Tibial nerve (tissue), 4 donors: Measurements from ENCODE around the gene ANKRD34C. TPM values are rescaled to one million over a fixed set of nuclear protein-coding genes. Genes with fewer than 3 reads are reported as not detected.

Experiments used
- DNase-seq, 2 donors: peaks; one replicate each; pipeline ENCODE4 v3.0.0-alpha.2; 2019; ENCODE audit warnings: low spot score in 2 of 2
- H3K27ac ChIP-seq, 4 donors: fragments of 200-600 bp; sonication (generic) in 3 of 4; one replicate each; pipeline ENCODE4 v1.5.1; 2017 to 2019; ENCODE audit warnings: mild to moderate bottlenecking in 1 of 4
- H3K27me3 ChIP-seq, 2 donors: fragments of 200-600 bp; sonication (generic) in 1 of 2; one replicate each; pipeline versions ENCODE4 v1.5.1 to v1.6.0; 2017 to 2019
- H3K36me3 ChIP-seq, 3 donors: fragments of 200-600 bp; sonication (generic); one replicate each; pipeline ENCODE4 v1.5.1; 2018 to 2019
- H3K4me1 ChIP-seq, 4 donors: fragments of 200-600 bp; sonication (generic) in 3 of 4; one replicate each; pipeline ENCODE4 v1.5.1; 2017 to 2019
- H3K4me3 ChIP-seq, 4 donors: fragments of 200-600 bp; sonication (generic) in 3 of 4; one replicate each; pipeline ENCODE4 v1.5.1; 2017 to 2019; ENCODE audit warnings: mild to moderate bottlenecking in 1 of 4, moderate library complexity in 1 of 4
- H3K9me3 ChIP-seq, 4 donors: fragments of 200-600 bp; sonication (generic) in 3 of 4; one replicate each; pipeline ENCODE4 v1.5.1; 2017 to 2019
- EP300 ChIP-seq, 2 donors: sonication (generic); formaldehyde crosslinking; IDR thresholded peaks; one replicate each; pipeline ENCODE4 v1.6.1; 2017; ENCODE audit warnings: antibody characterized with exemption in 2 of 2, mild to moderate bottlenecking in 1 of 2
- POLR2A ChIP-seq, 2 donors: fragments of 450-650 bp; IDR thresholded peaks; one replicate each; pipeline ENCODE4 v1.6.1; 2017; ENCODE audit warnings: antibody characterized with exemption in 2 of 2, mild to moderate bottlenecking in 2 of 2, moderate library complexity in 2 of 2
- WGBS, 2 donors: methylation state at CpG; one replicate each; pipeline ENCODE4 v1.1.5; 2018; 5-methylcytosine and 5-hydroxymethylcytosine counted together
- total RNA-seq, 4 donors: library from RNA; depleted of rRNA; stranded (reverse); fragments of >200 nt; gene quantifications; one replicate each; pipeline ENCODE4 v1.1.0, GENCODE V29; 2016
- TF ChIP-seq, protein P1 (sequence below), 5 experiments: fragments of 200-600 bp in 3 of 5; fragments of 450-650 bp in 2 of 5; sonication (generic) in 3 of 5; IDR thresholded peaks; one replicate each; pipeline ENCODE4 v1.5.1; 2016 to 2019; ENCODE audit warnings: antibody characterized with exemption in 5 of 5, mild to moderate bottlenecking in 3 of 5, moderate library complexity in 2 of 5

Gene ANKRD34C
- total RNA-seq, 4 donors from 2014 or later, result not detected

DNA sequence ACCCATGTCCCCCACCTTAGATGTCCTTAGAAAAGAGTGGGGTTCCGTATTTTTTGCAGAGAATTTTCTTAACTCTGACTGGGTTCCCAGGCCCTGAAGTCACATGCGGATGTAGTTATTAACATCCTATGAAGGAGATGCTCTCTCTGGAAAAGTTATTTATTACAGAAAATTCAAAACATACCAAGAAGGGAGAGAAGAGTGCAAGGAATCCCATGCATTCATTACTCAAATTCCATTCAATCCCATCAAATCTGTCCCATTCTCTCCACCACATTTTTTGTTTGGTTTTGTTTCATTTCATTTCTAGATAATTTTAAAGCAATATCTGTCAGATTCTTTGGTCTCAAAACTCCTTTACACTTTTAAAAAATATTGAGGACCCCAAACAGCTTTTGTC, 34.3 kb upstream of the ANKRD34C start:
- 46 to 53% methylated on average over 2 of the region's 2 CpGs for WGBS, 2 donors
- TF ChIP-seq EP300 (IDR thresholded peaks at IDR 0.05), result no peak
- TF ChIP-seq, protein P1, sequence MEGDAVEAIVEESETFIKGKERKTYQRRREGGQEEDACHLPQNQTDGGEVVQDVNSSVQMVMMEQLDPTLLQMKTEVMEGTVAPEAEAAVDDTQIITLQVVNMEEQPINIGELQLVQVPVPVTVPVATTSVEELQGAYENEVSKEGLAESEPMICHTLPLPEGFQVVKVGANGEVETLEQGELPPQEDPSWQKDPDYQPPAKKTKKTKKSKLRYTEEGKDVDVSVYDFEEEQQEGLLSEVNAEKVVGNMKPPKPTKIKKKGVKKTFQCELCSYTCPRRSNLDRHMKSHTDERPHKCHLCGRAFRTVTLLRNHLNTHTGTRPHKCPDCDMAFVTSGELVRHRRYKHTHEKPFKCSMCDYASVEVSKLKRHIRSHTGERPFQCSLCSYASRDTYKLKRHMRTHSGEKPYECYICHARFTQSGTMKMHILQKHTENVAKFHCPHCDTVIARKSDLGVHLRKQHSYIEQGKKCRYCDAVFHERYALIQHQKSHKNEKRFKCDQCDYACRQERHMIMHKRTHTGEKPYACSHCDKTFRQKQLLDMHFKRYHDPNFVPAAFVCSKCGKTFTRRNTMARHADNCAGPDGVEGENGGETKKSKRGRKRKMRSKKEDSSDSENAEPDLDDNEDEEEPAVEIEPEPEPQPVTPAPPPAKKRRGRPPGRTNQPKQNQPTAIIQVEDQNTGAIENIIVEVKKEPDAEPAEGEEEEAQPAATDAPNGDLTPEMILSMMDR (IDR thresholded peaks at IDR 0.05), result no peak
- TF ChIP-seq POLR2A (IDR thresholded peaks at IDR 0.05), result no peak
- H3K4me1 ChIP-seq, result no peaks in the 10 kb centered on the region
- no peaks in the 10 kb centered on the region for H3K36me3 ChIP-seq
- H3K4me3 ChIP-seq, result no peak overlapping the region
- no peak overlapping the region for H3K27ac ChIP-seq
- no peak for DNase-seq
- no peaks in the 10 kb centered on the region for H3K9me3 ChIP-seq
- no peaks in the 10 kb centered on the region for H3K27me3 ChIP-seq

DNA sequence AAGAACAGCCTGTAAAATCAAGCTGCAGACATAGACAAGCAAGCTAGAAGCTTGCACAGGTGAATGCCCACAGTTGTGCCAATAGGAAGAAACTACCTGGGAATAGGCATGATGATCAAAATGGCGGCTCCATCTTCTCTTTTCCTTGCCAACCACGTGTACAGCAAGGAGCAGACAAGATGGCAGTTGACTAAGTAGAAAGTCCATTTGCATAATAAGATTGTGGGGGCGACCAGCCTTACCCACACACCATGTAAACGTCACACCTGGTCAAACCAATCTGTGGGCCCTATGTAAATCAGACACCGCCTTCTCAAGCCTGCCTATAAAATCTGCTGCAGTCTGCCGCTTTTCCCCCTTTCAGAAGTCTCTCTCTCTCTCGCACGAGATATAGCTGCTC, 25.1 kb upstream of the ANKRD34C start:
- Histone ChIP-seq H3K4me3 (no peak overlapping the region), H3K9me3 (no peaks in the 10 kb centered on the region), H3K27ac (no peak overlapping the region), H3K36me3 (no peaks in the 10 kb centered on the region), H3K4me1 (no peaks in the 10 kb centered on the region), H3K27me3 (no peaks in the 10 kb centered on the region)
- TF ChIP-seq POLR2A (IDR thresholded peaks at IDR 0.05) (no peak), EP300 (IDR thresholded peaks at IDR 0.05) (no peak)
- TF ChIP-seq, protein P1 (IDR thresholded peaks at IDR 0.05), result no peak
- no peak for DNase-seq
- 74 to 82% methylated on average over 8 of the region's 8 CpGs for WGBS, 2 donors

DNA sequence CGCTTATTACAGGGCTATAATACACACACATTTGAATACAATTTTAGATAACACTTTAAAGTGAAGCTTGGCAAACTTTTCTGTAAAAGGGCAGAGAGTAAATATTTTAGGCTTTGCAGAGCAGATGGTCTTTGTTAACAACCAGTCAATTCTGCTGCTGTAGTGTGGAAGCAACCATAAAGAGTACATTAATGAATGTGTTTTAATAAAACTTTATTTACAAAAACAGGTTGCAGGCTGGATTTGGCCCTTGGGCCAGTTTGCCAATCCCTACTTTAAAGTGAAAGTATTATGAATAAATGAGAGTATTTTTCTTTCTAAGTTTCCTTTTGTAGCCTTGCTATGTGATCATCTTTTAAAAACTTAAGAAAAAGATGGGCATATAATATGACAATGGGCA, 20.7 kb upstream of the ANKRD34C start:
- no peak for DNase-seq
- H3K27ac ChIP-seq, result no peak overlapping the region
- TF ChIP-seq, protein P1 (IDR thresholded peaks at IDR 0.05), result no peak
- TF ChIP-seq EP300 (IDR thresholded peaks at IDR 0.05), result no peak
- no peak for TF ChIP-seq POLR2A (IDR thresholded peaks at IDR 0.05)
- H3K27me3 ChIP-seq, result no peaks in the 10 kb centered on the region
- no peaks in the 10 kb centered on the region for H3K4me1 ChIP-seq
- H3K4me3 ChIP-seq, result no peak overlapping the region
- no peaks in the 10 kb centered on the region for H3K9me3 ChIP-seq
- H3K36me3 ChIP-seq, result no peaks in the 10 kb centered on the region
- WGBS, 2 donors, result 93 to 97% methylated on average over 1 of the region's 1 CpG

DNA sequence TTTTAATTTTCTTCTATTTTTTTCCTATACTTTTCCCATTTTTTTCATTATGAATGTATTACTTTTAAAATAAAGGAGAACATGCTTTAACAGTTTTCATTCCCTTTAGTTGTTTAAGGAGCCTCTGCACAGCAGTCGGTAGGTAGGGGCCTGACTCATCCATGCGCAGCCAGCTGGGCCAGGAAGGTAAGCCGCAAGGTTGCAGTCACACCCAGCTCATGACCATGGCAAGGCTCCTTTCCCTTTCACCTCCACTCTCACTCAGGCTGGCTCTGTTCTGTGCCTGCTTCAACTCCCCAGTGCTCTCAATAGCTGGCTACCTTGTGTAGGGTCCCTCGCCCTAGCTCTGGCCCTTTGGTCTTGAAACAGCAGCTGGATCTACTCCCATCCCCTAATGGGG, 17.4 kb upstream of the ANKRD34C start:
- WGBS, 2 donors, result 80 to 81% methylated on average over 4 of the region's 4 CpGs
- H3K9me3 ChIP-seq, result no peaks in the 10 kb centered on the region

DNA sequence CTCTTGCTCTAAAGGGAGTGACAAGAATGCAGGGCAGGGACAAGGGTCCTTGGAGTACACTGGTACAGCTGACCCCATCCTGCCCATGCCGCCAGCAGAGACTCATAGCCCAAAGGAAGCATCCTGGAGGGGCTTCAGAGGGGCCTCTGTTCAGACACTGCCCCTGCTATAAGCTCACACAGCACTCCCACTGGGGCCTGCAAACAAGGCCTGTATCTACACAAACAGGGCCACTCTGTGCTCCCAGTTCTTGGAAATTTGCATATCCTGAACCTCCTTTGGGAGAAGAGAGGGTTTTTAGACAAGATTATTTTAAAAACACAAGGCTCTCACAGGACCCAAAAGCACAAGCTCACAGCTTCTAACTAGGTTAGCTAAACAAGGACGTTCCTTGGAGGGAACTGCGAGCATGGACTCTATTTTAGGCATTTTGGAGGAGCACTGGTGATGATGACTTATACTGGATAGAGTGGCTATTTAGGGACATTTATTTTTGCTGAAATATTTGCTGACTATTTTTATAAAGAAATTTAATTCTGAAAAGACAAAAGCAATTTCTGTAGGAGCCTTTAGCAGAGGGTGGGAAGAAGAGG, 16.4 kb upstream of the ANKRD34C start:
- no peaks in the 10 kb centered on the region for H3K9me3 ChIP-seq
- H3K4me1 ChIP-seq, result no peaks in the 10 kb centered on the region
- no peak overlapping the region for H3K4me3 ChIP-seq
- peak overlapping the region in 1 of 4 donors; percentile 17 for H3K27ac ChIP-seq
- TF ChIP-seq, protein P1 (IDR thresholded peaks at IDR 0.05), result no peak
- TF ChIP-seq POLR2A (IDR thresholded peaks at IDR 0.05) (no peak), EP300 (IDR thresholded peaks at IDR 0.05) (no peak)
- no peaks in the 10 kb centered on the region for H3K36me3 ChIP-seq
- H3K27me3 ChIP-seq, result no peaks in the 10 kb centered on the region
- DNase-seq, result no peak
- 47 to 52% methylated on average over 3 of the region's 3 CpGs for WGBS, 2 donors

More for the DNA sequence above, 17.4 kb upstream of the ANKRD34C start:
- Histone ChIP-seq H3K4me1 (no peaks in the 10 kb centered on the region), H3K27me3 (no peaks in the 10 kb centered on the region), H3K27ac (peak overlapping the region in 1 of 4 donors; percentile 17), H3K4me3 (no peak overlapping the region), H3K36me3 (no peaks in the 10 kb centered on the region)
- no peak for TF ChIP-seq POLR2A (IDR thresholded peaks at IDR 0.05)
- no peak for TF ChIP-seq EP300 (IDR thresholded peaks at IDR 0.05)
- TF ChIP-seq, protein P1 (IDR thresholded peaks at IDR 0.05), result no peak
- DNase-seq, result no peak
